Activated T-cell treated with anti-CD3 and anti-CD28 coated beads for 1 hour (primary cell): ENCODE results near the gene BRIP1.
"Not testable (repeated sequence)": the region's sequence is repeated elsewhere in the genome, so short reads cannot be mapped to it uniquely, and the experiment has no call there.

Source experiments
- DNase-seq: peaks from one replicate; pipeline ENCODE4 v3.0.0-alpha.2; 2020; ENCODE audit warnings: low read depth

Gene BRIP1

DNA sequence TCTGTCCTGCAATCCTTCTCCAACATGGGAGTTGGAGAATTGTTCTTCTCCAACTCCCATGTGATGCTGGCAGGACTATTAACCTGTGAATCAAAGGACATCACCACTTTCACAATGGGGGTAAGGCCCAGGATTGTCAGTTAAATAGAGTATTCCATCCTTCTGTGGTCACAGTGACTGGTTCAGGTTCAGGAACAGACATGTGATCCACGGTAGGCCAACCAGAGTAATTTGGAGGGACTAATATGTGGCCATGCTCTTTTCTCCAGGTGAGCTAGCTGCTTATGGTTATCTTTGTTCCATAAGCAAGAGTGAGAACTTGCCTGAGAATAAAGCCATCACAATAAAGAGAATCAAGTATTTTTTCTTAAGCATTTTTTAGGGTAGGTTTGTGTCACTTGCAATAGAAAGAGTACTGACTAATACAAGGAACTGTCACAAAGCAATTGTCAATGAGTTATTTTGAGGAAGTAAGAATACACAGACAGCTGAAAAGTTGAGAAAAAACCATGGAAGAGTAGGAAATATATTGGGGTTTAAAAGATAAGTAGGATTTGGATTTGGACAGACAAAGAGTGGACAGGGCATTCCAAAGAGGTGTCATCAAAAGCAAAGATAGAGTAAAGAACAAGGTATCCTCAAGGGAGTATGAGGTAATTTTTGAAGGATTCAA, 63.4 kb downstream of the BRIP1 start:
- no peak for DNase-seq

DNA sequence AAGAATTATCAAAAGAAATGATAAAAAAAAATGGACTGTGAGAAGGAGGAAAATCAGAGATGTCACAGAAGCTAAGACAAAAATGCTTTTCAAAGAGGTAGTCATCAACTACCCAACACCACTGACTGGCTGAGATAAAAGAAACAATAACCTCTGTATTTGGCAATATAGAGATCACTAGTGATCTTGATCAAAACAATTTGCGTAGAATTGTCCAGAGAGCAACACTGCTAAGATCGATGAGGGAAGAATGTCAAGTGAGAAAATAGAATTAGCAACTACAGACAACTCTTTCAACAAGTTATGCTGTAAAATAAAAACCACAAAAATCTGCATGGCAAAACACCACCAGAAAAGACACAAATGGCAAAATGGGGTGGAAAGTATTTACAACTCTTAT, 66.0 kb downstream of the BRIP1 start:
- DNase-seq = no peak

DNA sequence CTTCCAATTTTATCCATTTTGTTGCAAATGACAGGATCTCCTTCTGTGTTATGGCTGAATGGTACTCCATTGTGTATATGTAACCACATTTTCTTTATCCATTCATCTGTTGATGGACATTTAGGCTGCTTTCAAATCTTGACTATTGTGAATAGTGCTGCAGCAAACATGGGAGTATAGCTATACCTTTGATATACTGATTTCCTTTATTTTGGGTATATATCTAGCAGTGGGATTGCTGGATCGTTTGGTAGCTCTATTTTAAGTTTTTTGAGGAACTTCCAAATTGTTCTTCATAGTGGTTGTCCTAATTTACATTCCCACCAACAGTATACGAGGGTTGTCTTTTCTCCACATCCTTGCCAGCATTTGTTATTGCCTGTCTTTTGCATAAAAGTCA, 67.8 kb downstream of the BRIP1 start:
- no peak for DNase-seq

DNA sequence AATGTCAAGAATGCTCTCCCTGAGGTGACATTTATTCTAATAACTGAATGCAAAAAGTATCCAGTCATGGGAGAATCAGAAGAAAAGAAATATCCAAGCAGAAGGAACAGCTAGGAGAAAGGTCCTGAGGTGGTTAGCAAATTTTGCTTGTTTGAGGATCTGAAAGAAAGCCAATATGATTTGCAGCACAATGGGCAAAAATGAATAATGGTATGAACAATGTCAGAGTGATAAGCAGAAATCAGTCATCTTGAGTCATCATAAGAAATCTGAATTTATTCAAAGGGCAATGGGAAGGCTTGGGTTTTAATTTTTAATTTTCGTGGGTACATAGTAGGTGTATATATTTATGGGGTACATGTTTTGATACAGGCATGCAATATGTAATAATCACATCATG, 68.5 kb downstream of the BRIP1 start:
- no peak for DNase-seq

DNA sequence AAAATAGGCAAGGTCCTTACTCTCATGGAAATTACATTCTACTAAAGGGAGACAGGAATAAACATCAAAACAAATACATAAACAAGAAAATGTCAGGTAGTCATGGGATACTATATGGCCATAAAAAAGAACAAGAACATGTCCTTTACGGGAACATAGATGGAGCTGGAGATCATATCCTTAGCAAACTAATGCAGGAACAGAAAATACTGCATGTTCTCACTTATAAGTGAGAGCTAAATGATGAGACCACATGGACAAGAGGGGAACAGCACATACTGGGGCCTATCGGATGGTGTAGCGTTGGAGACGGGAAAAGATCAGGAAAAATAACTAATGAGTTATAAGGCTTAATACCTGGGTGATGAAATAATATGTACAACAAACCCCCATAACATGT, 69.1 kb downstream of the BRIP1 start:
- DNase-seq = no peak

DNA sequence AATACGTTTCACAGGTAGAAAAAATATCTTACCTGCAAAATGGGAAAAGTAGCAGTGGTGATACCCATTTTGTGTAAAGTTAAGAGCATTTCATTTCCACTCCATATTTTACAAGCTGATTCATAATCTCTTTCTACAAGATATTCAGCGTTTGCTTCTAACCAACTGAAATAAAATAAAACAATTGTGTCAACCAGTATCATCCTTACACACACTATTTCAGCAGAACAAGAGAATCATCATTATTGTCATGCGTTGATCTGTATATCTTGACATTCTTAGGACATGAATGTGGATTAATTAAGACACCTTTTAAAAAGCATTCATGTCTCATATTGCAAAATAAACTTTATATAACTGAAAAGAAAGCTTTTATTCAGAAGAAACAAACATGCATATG, 69.8 kb downstream of the BRIP1 start:
- DNase-seq = no peak

DNA sequence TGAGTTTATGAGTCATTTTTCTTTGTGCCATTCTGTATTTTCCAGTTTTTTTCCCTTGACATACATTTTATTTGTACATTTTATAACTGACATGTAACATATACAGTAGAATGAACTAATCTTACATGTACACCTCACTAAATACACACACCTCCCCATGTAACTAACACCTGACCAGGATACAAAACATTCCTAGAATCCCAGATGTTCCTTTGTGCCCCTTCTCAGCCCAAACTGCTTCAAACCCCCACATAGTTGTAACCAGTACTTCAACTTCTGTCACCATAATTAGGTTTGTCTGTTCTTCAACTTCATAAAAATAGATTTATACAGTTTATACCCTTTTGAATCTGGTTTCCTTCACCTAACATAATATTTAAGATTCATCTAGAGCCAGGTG, 73.5 kb downstream of the BRIP1 start:
- no peak for DNase-seq

DNA sequence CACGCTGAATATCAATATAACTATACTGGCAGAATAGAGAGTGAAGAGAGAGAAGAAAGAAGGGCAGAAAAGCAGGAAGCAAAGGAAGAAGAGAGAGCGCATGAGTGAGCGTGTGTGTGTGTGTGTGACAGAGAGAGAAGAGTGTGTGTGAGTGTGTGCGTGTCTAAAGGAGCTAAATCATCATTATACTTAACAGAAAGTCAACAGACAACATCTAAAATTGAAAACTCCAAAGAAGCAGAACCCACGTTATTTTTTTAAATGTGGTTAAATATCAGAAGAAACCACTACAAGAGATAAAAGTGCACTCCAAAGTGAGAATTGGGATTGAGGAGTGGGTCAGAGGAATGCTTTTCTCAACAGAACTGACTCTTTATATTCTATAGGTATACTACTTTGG, 77.2 kb downstream of the BRIP1 start:
- DNase-seq = no peak

DNA sequence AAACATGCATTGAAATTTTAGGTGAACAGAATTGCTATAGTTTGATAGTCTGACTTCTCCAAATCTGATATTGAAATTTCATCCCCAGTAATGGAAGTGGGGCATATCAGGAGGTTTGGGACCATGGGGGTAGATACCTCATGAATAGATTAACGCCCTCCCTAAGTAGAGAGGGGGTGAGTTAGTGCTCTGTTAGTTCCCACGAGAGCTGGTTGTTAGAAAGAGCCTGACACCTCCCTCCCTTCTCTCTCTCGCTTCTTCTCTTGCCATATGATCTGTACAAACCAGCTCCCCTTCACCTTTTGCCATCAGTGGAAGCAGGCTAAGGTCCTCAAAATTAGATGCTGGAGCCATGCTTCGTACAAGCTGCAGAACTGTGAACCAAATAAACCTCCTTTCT, 78.8 kb downstream of the BRIP1 start:
- no peak for DNase-seq

DNA sequence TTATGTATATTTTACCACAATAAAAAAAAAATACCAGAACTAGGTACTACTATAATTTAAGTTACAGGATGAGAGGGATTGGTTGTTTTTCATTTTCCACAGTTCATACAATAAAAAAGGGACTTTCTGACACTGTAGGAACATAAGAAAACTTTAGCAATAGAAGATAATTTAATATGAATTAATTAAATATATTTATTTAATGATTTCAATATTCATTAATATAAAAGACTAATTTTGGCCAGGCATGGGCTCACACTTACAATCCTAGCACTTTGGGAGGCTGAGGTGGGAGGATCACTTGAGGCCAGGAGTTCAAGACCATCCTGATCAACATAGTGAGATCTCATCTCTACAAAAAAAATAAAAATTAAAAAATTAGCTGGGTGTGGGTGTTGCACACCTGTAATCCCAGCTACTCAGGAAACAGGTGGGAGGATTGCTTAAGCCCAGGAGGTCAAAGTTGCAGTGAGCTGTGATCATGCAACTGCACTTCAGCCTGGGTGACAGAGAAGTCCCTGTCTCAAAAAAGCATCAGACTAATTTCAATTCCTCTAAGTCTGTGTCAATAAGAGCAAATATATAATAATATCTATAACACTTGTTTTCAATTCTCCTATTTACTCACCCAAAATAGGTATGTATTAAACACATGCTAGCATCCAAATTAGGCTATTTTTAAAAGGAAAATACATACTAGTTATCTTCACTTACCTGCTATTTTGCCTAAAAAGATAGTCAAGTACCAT, 79.6 kb downstream of the BRIP1 start:
- no peak for DNase-seq

DNA sequence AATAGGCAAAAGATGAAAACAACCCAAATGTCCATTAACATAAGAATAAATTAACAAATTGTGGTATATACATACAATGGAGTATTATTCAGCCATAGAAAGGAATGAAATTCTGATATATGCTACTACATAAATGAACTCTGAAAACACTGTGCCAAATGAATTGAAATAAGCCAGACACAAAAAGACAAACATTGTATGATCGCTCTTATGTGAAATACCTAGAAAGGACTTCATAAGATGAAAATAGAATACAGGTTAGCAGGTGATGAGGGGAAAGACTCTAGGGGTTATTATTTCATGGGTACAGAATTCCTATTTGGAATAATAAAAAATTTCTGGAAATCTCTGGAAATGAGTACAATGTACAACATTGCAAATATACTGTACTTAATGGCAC, 80.2 kb downstream of the BRIP1 start:
- DNase-seq = no peak

DNA sequence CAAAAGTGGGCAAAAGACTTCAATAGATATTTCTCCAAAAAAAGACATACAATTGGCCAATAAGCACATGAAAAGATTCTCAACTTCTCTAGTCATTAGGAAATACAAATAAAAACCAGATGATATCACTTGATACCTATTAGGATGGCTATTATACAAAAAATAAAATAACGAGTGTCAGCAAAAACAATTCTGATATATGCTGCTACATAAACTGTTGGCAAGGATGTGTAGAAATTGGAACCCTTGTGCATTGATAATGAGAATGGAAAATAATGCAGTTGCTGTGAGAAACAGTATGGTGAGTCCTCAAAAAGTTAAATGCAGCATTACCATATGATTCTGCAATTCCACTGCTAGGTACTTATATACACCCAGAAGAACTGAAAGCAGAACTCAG, 80.6 kb downstream of the BRIP1 start:
- no peak for DNase-seq

DNA sequence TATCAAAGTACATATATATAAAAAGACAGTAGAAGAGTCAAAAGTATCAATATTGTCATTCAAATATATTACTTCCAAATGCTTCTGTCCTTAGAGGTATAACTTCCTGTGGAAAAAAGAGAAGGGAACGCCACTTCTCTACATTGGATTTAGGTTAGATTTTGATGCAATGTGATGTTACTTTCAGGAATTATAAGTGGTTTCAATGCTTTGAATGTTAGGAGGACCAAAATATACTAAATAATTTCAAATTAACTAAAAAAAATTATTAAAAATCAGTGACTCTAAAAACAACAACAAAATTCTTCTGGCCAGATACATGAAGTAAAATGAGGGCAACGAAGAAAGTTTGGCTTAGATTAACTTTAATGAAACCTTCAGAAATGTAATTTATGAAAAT, 88.0 kb downstream of the BRIP1 start:
- DNase-seq = no peak

DNA sequence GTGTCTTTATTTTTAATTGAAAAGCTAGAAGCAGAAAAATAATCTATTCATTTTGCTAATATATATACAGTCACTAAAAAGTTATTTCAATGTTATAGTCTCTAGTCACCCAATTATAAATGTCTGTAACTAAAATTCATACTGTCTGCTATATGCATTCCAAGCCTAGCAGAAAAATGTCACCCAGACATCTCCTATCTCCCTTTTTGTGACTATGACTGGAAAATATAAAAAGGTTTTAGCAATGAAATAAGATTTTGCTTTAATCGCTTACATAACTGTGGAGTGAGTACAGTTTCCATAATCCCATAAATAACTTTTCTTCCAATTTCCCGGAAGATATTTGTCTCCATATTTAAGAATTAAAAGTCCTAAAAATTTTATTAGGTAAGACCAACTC, 88.6 kb downstream of the BRIP1 start:
- no peak for DNase-seq

DNA sequence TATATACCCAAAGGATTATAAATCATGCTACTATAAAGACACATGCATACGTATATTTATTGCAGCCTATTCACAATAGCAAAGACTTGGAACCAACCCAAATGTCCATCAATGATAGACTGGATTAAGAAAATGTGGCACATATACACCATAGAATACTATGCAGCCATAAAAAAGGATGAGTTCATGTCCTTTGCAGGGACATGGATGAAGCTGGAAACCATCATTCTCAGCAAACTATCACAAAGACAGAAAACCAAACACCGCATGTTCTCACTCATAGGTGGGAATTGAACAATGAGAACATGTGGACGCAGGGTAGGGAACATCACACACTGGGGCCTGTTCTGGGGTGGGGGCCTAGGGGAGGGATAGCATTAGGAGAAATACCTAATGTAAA, 89.2 kb downstream of the BRIP1 start:
- DNase-seq = not testable (repeated sequence)

DNA sequence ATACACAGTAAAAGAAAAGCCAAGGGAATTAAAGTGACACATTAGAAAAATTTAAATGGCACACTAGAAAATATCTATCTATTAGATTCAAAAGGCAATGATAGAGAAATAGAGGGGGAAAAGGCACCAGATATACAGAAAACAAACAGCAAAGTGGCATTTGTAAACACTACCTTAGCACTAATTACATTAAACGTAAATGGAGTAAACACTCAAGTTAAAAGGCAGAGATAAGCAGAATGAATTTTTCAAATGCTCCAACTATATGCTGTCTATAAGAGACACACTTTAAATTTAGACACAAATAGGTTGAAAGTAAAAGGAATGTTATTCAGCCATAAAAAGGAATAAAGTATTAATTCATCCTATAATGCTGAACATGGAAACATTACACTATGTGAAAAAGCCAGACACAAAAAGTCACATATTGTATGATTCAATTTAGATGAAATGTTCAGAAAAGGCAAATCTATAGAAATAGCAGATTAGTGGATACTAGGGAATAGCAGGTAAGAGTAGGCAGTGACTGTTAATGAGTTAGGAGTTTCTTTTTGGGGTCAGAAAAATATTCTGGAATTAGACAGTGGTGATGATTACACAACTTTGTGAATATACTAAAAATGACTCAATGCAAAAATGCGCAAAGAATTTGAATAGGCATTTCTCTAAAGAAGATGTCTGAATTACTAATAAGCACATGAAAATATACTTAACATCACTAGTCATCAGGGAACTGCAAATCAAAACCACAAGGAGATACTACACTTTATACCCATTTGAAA, 92.4 kb downstream of the BRIP1 start:
- no peak for DNase-seq

DNA sequence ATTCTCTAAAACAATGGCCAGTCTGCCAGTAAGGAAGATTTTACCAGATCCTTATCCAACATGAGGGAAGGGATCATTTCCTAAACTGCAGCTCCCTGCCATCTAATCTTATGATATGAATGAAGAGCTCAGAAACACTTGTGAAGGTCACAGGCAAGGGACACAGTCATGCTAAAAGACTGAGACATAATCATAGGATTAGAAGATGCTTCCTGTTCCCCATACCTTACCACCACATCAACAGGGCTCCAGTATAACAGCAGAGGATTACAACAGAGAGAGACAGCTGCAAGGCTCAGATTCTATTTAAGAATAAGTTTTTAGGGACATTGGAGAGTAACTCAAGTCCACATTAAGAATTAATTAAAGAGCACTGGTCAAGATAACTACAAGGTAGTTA, 93.3 kb downstream of the BRIP1 start:
- DNase-seq = no peak

DNA sequence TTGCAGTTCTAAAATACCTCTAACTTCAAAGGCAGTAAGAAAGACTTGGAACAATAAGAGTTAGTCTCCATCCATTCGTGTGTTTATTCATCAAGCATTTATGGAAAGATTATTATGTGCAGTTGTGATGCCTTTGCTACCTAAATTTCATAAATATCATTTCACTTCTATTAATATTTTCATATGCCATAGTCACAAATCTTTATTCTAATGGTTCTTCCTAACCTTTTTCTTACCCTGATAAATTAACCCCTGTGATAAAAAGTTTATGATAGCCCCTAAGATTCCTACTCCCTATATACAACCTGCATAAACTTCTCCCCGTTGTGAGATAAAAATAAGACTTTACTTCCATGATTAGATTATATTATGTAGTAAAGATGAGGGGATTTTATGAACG, 94.9 kb downstream of the BRIP1 start:
- no peak for DNase-seq

DNA sequence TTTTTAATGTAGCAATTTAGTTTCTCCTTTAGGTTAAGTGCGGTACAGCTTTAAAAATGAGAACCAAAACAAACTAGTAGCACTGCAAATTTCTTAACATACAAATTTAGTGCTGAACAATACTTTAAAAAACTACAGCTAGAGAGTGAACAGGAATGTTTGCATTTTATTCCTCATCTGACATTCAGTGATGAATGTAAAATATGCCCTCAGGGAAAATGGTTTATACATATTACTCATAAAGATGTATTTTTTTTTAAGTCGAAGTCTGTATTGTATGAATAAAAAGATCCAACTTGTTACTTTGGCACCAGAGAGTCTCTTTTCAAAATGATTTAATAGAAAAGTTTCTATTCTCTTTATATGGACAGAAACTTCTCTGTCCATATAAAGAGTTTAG, 96.8 kb downstream of the BRIP1 start:
- no peak for DNase-seq

DNA sequence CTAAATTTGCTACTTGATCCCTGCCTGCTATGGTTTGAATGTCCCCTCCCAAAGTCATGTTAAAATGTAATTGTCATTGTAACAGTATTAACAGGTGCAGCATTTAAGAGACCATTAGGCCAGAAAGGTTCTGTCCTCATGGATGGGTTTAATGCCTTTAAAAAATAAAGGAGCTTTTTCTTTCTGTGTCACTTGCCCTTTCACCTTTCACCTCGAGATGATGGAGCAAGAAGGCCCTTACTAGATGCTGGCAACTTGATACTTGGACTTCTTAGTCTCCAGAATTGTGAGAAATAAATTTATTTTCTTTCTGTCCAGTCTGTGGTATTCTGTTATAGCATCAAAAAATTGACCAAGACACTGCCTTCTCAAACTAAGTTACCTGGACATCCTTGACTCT, 98.5 kb downstream of the BRIP1 start:
- no peak for DNase-seq

DNA sequence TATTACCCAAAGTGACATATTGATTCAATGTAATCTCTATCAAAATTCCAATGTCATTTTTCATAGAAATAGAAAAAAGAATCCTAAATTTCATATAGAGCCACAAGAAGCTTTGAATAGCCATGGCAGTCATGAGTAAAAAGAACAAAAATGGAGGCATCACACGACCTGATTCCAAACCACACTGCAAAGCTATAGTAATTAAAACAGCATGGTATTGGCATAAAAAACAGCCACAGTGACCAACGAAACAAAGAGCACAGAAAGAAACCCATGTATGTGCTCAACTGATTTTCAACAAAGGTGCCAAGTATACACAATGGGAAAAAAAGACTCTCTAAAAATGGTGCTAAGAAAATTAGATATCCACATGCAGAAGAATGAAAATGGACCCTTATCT, 101.5 kb downstream of the BRIP1 start:
- no peak for DNase-seq

DNA sequence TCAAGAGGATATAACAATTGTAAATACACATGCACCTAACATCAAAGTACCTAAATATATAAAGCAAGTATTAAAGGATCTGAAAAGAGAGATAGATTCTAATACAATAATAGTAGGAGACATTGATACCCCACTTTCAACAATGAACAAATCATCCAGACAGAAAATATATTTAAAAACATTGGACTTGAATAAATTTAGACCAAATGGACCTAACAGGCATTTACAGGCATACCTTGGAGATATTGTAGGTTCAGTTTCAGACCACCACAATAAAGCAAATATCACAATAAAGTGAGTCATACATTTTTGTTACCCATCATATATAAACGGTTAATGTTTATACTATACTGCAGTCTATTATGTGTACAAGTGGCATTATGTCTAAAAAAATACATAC, 104.0 kb downstream of the BRIP1 start:
- DNase-seq = no peak

DNA sequence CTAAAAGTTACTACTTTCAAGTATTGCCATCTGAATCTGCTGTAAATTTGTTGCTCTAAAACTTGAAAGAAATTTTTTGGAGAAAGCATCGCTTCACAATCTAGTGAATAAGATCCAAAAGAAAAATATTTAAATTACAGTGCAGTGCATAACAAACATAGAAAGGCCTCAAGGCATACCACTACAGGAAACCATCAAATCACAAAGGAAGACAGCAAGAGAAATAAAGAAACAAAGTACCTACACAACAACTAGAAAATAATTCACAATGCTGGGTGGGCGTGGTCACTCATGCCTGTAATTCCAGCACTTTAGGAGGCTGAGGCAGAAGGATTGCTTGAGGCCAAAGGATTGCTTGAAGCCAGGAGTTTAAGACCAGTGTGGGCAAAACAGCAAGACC, 104.9 kb downstream of the BRIP1 start:
- DNase-seq = no peak
